PC-3 (cell line): ENCODE measurements around the gene NUDT3. TPM values are rescaled to one million over a fixed set of nuclear protein-coding genes. Genes with fewer than 3 reads are reported as not detected.

Source experiments
- ATAC-seq: fragments of 200-7000 bp; cut with Tn5 transposase; 2 replicates; pipeline ENCODE4 v1.9.1; 2020; ENCODE audit warnings: mild to moderate bottlenecking, moderate library complexity
- BruUV-seq: library from RNA; stranded (reverse); fragments of 400-500 nt; replicated peaks from 2 replicates; lab custom pipeline; 2021; lab: Mats Ljungman, UMichigan
- CTCF ChIA-PET: fragments of 300-600 bp; sonication (Branson Sonifier 250); formaldehyde crosslinking; loops from one replicate; lab custom pipeline; 2022; ENCODE audit warnings: antibody characterized with exemption; lab: Charles Lee
- POLR2A ChIA-PET: fragments of 300-600 bp; sonication (Branson Sonifier 250); formaldehyde crosslinking; loops from one replicate; lab custom pipeline; 2022; ENCODE audit warnings: antibody characterized with exemption; ENCODE audit not compliant: unreplicated experiment; lab: Charles Lee
- DNase-seq: peaks from one replicate; pipeline ENCODE4 v3.0.0-alpha.2; 2015
- H2AFZ ChIP-seq: fragments of 300-600 bp; sonication (generic); 2 replicates; pipeline ENCODE4 v1.6.0; 2016; ENCODE audit warnings: antibody characterized with exemption, low read length
- H3F3A ChIP-seq: fragments of 300-600 bp; sonication (generic); one replicate; pipeline ENCODE4 v1.6.0; 2017; ENCODE audit warnings: antibody characterized with exemption, low read length, control low read depth, mild to moderate bottlenecking; ENCODE audit not compliant: unreplicated experiment
- H3K27ac ChIP-seq: fragments of 300-600 bp; sonication (generic); 2 replicates; pipeline ENCODE4 v1.5.1; 2016; ENCODE audit warnings: mild to moderate bottlenecking, low read length
- H3K27me3 ChIP-seq: fragments of 300-600 bp; sonication (generic); 2 replicates; pipeline ENCODE4 v1.6.1; 2016; ENCODE audit warnings: low read length, mixed read lengths
- H3K36me3 ChIP-seq: fragments of 300-600 bp; sonication (generic); 2 replicates; pipeline ENCODE4 v1.6.1; 2016; ENCODE audit warnings: low read depth, mixed run types, low read length, mixed read lengths
- H3K4me1 ChIP-seq: fragments of 300-600 bp; sonication (generic); 2 replicates; pipeline ENCODE4 v1.5.1; 2016; ENCODE audit warnings: low read length; ENCODE audit not compliant: insufficient read depth
- H3K4me2 ChIP-seq: fragments of 300-600 bp; sonication (generic); 2 replicates; pipeline ENCODE4 v1.6.0; 2016; ENCODE audit warnings: low read length
- H3K4me3 ChIP-seq: fragments of 300-600 bp; sonication (generic); 2 replicates; pipeline ENCODE4 v1.5.1; 2016; ENCODE audit warnings: mild to moderate bottlenecking, low read length, mixed read lengths
- H3K79me2 ChIP-seq: fragments of 300-600 bp; sonication (generic); 2 replicates; pipeline ENCODE4 v1.6.1; 2017; ENCODE audit warnings: low read length, mixed read lengths
- H3K9ac ChIP-seq: fragments of 300-600 bp; sonication (generic); 2 replicates; pipeline ENCODE4 v1.6.0; 2016; ENCODE audit warnings: mild to moderate bottlenecking, low read length
- H3K9me2 ChIP-seq: fragments of 300-600 bp; sonication (generic); replicated peaks from 2 replicates; pipeline ENCODE4 v1.6.1; 2016; ENCODE audit warnings: mixed run types, low read length, mixed read lengths
- H3K9me3 ChIP-seq: fragments of 300-600 bp; sonication (generic); 2 replicates; pipeline ENCODE4 v1.6.1; 2016; ENCODE audit warnings: low read length, mixed read lengths
- H4K20me1 ChIP-seq: fragments of 300-600 bp; sonication (generic); 2 replicates; pipeline ENCODE4 v1.6.1; 2016; ENCODE audit warnings: low read length, mixed read lengths
- EZH2 ChIP-seq: fragments of 300-600 bp; sonication (generic); IDR thresholded peaks from one replicate; pipeline ENCODE4 v1.6.1; 2017; ENCODE audit warnings: antibody characterized with exemption, mild to moderate bottlenecking, low read length; ENCODE audit not compliant: unreplicated experiment
- EZH2phosphoT487 ChIP-seq: fragments of 300-600 bp; sonication (generic); IDR thresholded peaks from 2 replicates; pipeline ENCODE4 v1.6.1; 2018; ENCODE audit warnings: mild to moderate bottlenecking, antibody characterized with exemption, low read length, borderline replicate concordance
- intact Hi-C: fragments of 100-400 bp; cut with micrococcal nuclease; formaldehyde crosslinking; loops from 2 replicates; pipeline ENCODE4 v1.9.0; 2023
- total RNA-seq: library from RNA; depleted of rRNA; stranded (reverse); fragments of >200 nt; gene quantifications from 2 replicates; pipeline ENCODE4 v1.2.3, GENCODE V29; 2014
- TF ChIP-seq, protein P1 (sequence below): fragments of 300-600 bp; sonication (generic); conservative IDR thresholded peaks from 2 replicates; pipeline ENCODE4 v1.5.1; 2017; ENCODE audit warnings: antibody characterized with exemption, low read depth, mild to moderate bottlenecking, low read length

Gene NUDT3
- total RNA-seq, 1 experiment from 2014 or later = 24.6 TPM

DNA sequence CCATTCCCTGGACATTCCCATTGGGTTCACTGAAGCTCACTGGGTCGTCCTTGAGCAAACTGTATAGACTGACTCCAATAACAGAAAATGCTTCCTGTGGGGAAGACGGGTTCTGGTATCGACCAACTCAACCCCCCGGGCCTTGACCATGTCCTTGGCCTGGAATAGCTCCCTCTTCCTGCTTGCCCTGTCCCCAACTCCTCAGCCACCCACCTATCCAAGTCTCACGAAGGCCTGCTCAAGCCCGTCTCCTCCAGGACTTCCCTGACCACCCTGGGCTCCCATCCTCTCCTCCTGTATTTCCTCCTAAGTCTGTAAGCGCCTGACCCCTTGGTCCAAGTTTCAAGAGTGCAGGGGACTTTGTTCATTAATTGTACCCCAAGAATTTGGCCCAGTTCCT lies 158.6 kb downstream of the NUDT3 start:
- TF ChIP-seq, protein P1, sequence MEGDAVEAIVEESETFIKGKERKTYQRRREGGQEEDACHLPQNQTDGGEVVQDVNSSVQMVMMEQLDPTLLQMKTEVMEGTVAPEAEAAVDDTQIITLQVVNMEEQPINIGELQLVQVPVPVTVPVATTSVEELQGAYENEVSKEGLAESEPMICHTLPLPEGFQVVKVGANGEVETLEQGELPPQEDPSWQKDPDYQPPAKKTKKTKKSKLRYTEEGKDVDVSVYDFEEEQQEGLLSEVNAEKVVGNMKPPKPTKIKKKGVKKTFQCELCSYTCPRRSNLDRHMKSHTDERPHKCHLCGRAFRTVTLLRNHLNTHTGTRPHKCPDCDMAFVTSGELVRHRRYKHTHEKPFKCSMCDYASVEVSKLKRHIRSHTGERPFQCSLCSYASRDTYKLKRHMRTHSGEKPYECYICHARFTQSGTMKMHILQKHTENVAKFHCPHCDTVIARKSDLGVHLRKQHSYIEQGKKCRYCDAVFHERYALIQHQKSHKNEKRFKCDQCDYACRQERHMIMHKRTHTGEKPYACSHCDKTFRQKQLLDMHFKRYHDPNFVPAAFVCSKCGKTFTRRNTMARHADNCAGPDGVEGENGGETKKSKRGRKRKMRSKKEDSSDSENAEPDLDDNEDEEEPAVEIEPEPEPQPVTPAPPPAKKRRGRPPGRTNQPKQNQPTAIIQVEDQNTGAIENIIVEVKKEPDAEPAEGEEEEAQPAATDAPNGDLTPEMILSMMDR = no peak
- no peak for TF ChIP-seq EZH2phosphoT487
- TF ChIP-seq EZH2 = no peak
- peaks cover 17% of the 10 kb centered on the region for H3K79me2 ChIP-seq
- H3K4me1 ChIP-seq = peaks cover 22% of the 10 kb centered on the region
- H3K4me3 ChIP-seq = no peak overlapping the region
- no peaks in the 10 kb centered on the region for H3K27me3 ChIP-seq
- H3K9me2 ChIP-seq = no peaks in the 10 kb centered on the region
- ATAC-seq = no peak
- BruUV-seq = no TSS peak
- intact Hi-C loops = no loop called here
- H2AFZ ChIP-seq = no peak overlapping the region
- H3F3A ChIP-seq = peaks cover 14% of the 10 kb centered on the region
- H3K9me3 ChIP-seq = no peaks in the 10 kb centered on the region
- CTCF ChIA-PET = interaction anchor here (0.6 kb wide), 1 partner anchor 10 kb away, joined by 3 read pairs; no protein-coding TSS in a partner anchor
- no peak overlapping the region for H3K27ac ChIP-seq
- DNase-seq = no peak
- POLR2A ChIA-PET = no interaction called here
- no peak overlapping the region for H3K9ac ChIP-seq
- H4K20me1 ChIP-seq = peaks cover 8% of the 10 kb centered on the region
- peaks cover 6% of the 10 kb centered on the region; the same call in 1 of the 2 replicates for H3K36me3 ChIP-seq
- no peak overlapping the region for H3K4me2 ChIP-seq

DNA sequence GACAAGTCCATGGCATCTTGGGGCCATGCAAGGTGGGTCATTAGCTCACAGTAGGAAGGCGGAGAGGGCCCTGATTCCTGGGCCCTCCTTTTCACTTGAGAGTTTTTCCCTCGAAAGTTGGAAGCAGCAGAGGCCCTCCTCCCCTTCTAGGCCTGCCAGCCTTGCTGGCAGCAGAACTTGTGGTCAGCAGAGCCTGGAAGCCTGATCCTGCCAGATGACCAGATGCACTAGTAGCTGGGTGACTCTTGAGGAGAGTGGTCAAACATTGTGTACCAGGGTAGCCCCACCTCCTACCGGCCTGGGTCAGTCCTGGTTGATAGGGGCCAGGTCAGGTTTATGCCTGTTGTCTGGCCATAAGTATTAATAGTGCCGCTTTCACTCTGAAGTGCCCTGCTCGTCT lies 159.6 kb downstream of the NUDT3 start:
- DNase-seq (no peak), ATAC-seq (no peak)
- Histone ChIP-seq H3K9ac (no peak overlapping the region), H3K79me2 (peaks cover 7% of the 10 kb centered on the region), H3K4me1 (peaks cover 25% of the 10 kb centered on the region), H2AFZ (no peak overlapping the region), H3K4me3 (no peak overlapping the region), H3F3A (peaks cover 8% of the 10 kb centered on the region), H3K4me2 (no peak overlapping the region), H3K27ac (no peak overlapping the region), H3K36me3 (no peaks in the 10 kb centered on the region), H3K27me3 (no peaks in the 10 kb centered on the region), H4K20me1 (no peaks in the 10 kb centered on the region), H3K9me3 (no peaks in the 10 kb centered on the region), H3K9me2 (no peaks in the 10 kb centered on the region)
- CTCF ChIA-PET = interaction anchor here (0.9 kb wide), 1 partner anchor 16 kb away, joined by 3 read pairs; the partner anchor contains the start of gene SMIM29
- POLR2A ChIA-PET = no interaction called here
- intact Hi-C loops = no loop called here
- BruUV-seq = no TSS peak
- TF ChIP-seq EZH2phosphoT487 = no peak
- TF ChIP-seq, protein P1 = no peak
- TF ChIP-seq EZH2 = no peak

DNA sequence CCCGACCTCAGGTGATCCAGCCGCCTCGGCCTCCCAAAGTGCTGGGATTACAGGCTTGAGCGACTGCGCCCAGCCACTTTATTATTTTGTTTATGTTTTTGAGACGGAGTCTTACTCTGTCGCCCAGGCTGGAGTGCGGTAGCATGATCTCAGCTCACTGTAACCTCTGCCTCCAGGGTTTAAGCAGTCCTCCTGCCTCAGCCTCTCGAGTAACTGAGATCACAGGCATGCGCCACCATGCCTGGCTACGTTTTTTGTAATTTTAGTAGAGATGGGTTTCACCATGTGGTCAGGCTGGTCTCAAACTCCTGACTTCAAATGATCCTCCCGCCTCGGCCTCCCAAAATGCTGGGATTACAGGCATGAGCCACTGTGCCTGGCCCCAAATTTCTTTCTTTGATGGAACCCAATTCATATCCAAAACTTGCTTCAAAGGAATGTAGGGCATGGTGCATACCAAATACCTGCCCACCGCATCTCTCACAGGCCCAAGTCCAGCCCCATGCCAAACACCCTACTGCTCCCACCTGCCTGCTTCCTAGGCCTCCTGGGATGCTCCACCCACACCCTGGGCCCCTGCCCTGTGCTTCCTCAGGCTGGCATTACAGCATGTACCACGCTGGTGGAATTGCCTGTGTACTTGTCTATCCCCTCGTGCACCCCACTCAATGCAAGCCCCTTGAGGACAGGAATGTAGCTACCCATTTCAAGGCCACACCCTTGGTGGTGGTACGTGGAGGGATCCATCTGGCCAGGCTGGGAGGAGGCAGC lies 160.7 kb downstream of the NUDT3 start:
- Histone ChIP-seq H2AFZ (no peak overlapping the region), H3K36me3 (no peaks in the 10 kb centered on the region), H3K9me3 (no peaks in the 10 kb centered on the region), H3K27me3 (no peaks in the 10 kb centered on the region), H3K4me1 (peaks cover 37% of the 10 kb centered on the region), H3K27ac (no peak overlapping the region), H3K4me2 (no peak overlapping the region), H3K9ac (no peak overlapping the region), H3K9me2 (no peaks in the 10 kb centered on the region), H3F3A (peaks cover 8% of the 10 kb centered on the region), H3K79me2 (peaks cover 2% of the 10 kb centered on the region; the same call in 1 of the 2 replicates), H3K4me3 (no peak overlapping the region), H4K20me1 (no peaks in the 10 kb centered on the region)
- ChIA-PET CTCF (no interaction called here), POLR2A (no interaction called here)
- ATAC-seq = no peak
- no TSS peak for BruUV-seq
- DNase-seq = no peak
- intact Hi-C loops = no loop called here
- TF ChIP-seq, protein P1 = no peak
- TF ChIP-seq EZH2 = no peak
- no peak for TF ChIP-seq EZH2phosphoT487
